Spleen (tissue), 7 donors: ENCODE results near the gene LRCH1.

Source experiments
- CTCF ChIP-seq, 11 experiments: fragments of 200-600 bp in 7 of 11; fragments of 450-650 bp in 4 of 11; sonication (generic) in 4 of 11; IDR thresholded peaks in 8 of 11; conservative IDR thresholded peaks in 3 of 11; 1 replicate in 7 of 11; 2 replicates in 4 of 11; pipeline versions ENCODE4 v1.4.0 to v1.8.0; 2016 to 2021; ENCODE audit warnings: antibody characterized with exemption in 11 of 11, inconsistent platforms in 4 of 11, mild to moderate bottlenecking in 1 of 11
- POLR2A ChIP-seq, 3 donors: fragments of 450-650 bp; IDR thresholded peaks; one replicate each; pipeline ENCODE4 v1.5.1; 2017; ENCODE audit warnings: antibody characterized with exemption in 3 of 3, mild to moderate bottlenecking in 1 of 3
- POLR2AphosphoS5 ChIP-seq, 3 donors: sonication (generic); formaldehyde crosslinking; IDR thresholded peaks; one replicate each; pipeline ENCODE4 v1.5.1; 2017; ENCODE audit warnings: antibody characterized with exemption in 3 of 3
- donor health status: DM: no; HTN: no; CAD: no; lungs with moderate emphysema.
- donor health status: DM: no; HTN: no; CAD: no.
- donor health status: DM: no; HTN: no; CAD: no.

GRCh38 chr13:46665248-46665632 is 112.3 kb downstream of the LRCH1 start:
- TF ChIP-seq CTCF (IDR thresholded peaks at IDR 0.05 in 8 of 11, conservative IDR thresholded peaks at IDR 0.05 in 3 of 11) (no peak), POLR2A (IDR thresholded peaks at IDR 0.05) (no peak), POLR2AphosphoS5 (IDR thresholded peaks at IDR 0.05) (no peak)
